RWPE1 (cell line): ENCODE data around the gene WNT2.

Source experiments
- CTCF ChIA-PET: fragments of 350-600 bp; sonication (Branson Sonifier 250); formaldehyde crosslinking; extraction: SDS; loops from one replicate; lab custom pipeline; 2021; lab: Yijun Ruan, JAX
- POLR2A ChIA-PET: fragments of 400-600 bp; formaldehyde crosslinking; extraction: SDS; loops from one replicate; lab custom pipeline; 2020; ENCODE audit warnings: antibody characterized with exemption; ENCODE audit not compliant: low non-redundant PET; lab: Yijun Ruan, JAX
- DNase-seq: peaks from one replicate; pipeline ENCODE4 v3.0.0; 2012; ENCODE audit warnings: low spot score
- H3K27ac ChIP-seq: fragments of 450-650 bp; 2 replicates; pipeline ENCODE4 v1.5.1; 2017
- CTCF ChIP-seq: fragments of 450-650 bp; conservative IDR thresholded peaks from 2 replicates; pipeline ENCODE4 v1.5.1; 2017; ENCODE audit warnings: low read depth, mild to moderate bottlenecking

WNT2 gene

GRCh38 chr7:117325836-117326235 lies 3.0 kb upstream of the WNT2 start:
- TF ChIP-seq CTCF, result no peak
- DNase-seq, result no peak
- ChIA-PET CTCF (interaction anchor here (0.5 kb wide), 1 partner anchor 28 kb away, joined by 4 read pairs; no protein-coding TSS in a partner anchor), POLR2A (no interaction called here)
- H3K27ac ChIP-seq, result no peak overlapping the region

- TF ChIP-seq CTCF, result no peak
- ChIA-PET CTCF (interaction anchor here (0.6 to 1.1 kb wide), 2 partner anchors 198 to 395 kb away, joined by 3 to 4 read pairs; no protein-coding TSS in a partner anchor), POLR2A (no interaction called here)
- DNase-seq, result no peak
- no peak overlapping the region for H3K27ac ChIP-seq
Observed at GRCh38 chr7:117324960-117325359, 2.1 kb upstream of the WNT2 start.

GRCh38 chr7:117323851-117324711 lies 1.2 kb upstream of the WNT2 start:
- CTCF ChIA-PET, result interaction anchor here (0.6 to 1.1 kb wide), 2 partner anchors 14 to 197 kb away, joined by 3 read pairs; no protein-coding TSS in a partner anchor
- no peak for DNase-seq
- TF ChIP-seq CTCF, result no peak

GRCh38 chr7:117323305-117323850 lies 520 bp upstream of the WNT2 start:
- H3K27ac ChIP-seq, result no peak overlapping the region
- CTCF ChIA-PET, result interaction anchor here (0.6 to 0.7 kb wide), 2 partner anchors 15 to 111 kb away, joined by 3 to 5 read pairs; no protein-coding TSS in a partner anchor
- DNase-seq, result no peak
- POLR2A ChIA-PET, result no interaction called here
- TF ChIP-seq CTCF, result no peak

More at GRCh38 chr7:117323851-117324711, 1.2 kb upstream of the WNT2 start:
- H3K27ac ChIP-seq, result no peak overlapping the region
- POLR2A ChIA-PET, result no interaction called here

- POLR2A ChIA-PET, result no interaction called here
- no peak for DNase-seq
- CTCF ChIA-PET, result no interaction called here
- no peak overlapping the region for H3K27ac ChIP-seq
- no peak for TF ChIP-seq CTCF
Observed at GRCh38 chr7:117320523-117320922, 2.3 kb downstream of the WNT2 start.

GRCh38 chr7:117319181-117319580 lies 3.7 kb downstream of the WNT2 start:
- ChIA-PET CTCF (no interaction called here), POLR2A (no interaction called here)
- no peak for TF ChIP-seq CTCF
- no peak overlapping the region for H3K27ac ChIP-seq
- no peak for DNase-seq
